Ecto neural progenitor cell (in vitro differentiated cells): Measurements from ENCODE around the gene ITPKA.
"Not testable (repeated sequence)": the region's sequence is repeated elsewhere in the genome, so short reads cannot be mapped to it uniquely, and the experiment has no call there.

Experiments
- DNase-seq: peaks from one replicate; pipeline ENCODE4 v3.0.0-alpha.2; 2018; ENCODE audit warnings: low spot score

ITPKA gene

GRCh38 chr15:41493205-41493901 lies at the start of gene ITPKA:
TSS of gene ITPKA (plus strand) at chr15:41493874. CDS start at chr15:41493928, 54 bp downstream.
- DNase-seq, result peak; percentile 83

DNA sequence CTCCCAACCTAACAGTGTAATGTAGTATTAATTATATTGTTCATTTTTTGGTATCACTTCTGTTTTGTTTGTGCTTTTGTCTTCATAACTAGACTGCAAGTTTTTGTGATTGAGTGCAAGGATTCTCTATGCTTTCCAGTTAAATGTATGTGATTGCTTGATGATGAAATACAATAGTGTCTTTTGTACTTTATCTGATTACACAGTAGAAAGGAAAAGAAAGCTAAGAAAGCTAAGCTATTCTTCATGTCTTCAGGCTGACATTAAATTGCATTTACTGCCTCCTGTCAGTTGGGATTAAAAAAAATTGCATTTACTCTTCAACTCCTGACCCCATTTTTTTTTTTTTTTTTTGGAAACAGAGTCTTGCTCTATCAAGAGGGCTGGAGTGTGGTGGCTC lies 48.3 kb upstream of the ITPKA start:
- DNase-seq, result no peak

- no peak for DNase-seq
Measured at GRCh38 chr15:41462084-41462795, 31.4 kb upstream of the ITPKA start.

DNA sequence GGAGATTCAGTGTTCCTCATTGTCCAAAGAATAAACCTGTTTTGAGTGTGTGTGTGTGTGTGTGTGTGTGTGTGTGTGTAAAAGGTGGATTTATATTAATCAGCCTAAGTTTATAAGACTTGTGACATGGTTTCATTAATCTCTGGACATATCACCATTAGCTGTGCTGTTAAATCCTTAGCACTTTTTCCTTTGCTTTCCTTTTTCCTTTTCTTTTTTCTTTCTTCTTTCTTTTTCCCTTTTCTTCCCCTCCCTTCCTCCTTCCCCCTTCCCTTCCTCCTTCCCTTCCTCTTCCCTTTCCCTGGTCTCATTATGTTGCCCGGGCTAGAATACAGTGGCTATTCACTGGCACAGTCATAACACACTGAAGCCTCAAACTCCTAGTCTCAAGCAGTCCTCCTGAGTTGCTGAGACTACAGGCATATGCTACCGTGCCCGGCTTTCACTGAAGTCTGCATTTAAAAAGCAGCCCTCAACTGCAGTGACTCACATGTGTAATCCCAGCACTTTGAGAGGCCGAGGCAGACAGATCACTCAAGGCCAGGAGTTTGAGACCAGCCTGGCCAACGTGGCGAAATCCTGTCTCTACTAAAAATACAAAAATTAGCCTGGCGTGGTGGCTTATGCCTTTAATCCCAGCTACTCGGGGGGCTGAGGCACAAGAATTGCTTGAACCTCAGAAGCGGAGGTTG lies 28.6 kb upstream of the ITPKA start:
- DNase-seq, result no peak

GRCh38 chr15:41465822-41466421 lies 27.8 kb upstream of the ITPKA start:
- no peak for DNase-seq

DNA sequence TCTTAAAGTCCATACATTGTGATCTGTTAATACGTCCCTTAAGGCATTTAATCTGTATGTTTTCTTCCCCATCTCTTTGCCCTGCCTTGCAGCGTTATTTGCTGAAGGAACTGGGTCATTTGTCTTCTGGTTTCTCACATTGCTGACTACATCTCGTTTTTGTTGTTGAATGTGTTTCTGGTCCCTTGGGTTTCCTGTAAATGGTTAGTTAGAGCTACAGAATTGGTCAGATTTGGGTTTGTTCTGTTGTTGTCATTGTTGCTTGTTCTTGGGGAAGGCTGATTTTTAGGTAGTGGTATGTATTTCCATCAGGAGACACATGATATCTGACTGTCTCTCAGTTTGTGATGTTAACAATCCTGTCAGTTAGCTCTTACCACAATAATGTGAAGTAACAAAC lies 27.0 kb upstream of the ITPKA start:
- DNase-seq, result no peak

- DNase-seq, result not testable (repeated sequence)
Measured at GRCh38 chr15:41469644-41470043, 24.0 kb upstream of the ITPKA start.

- DNase-seq, result no peak
Measured at GRCh38 chr15:41473418-41473817, 20.3 kb upstream of the ITPKA start.

- no peak for DNase-seq
Measured at GRCh38 chr15:41474436-41474835, 19.2 kb upstream of the ITPKA start.

- DNase-seq, result no peak
Measured at GRCh38 chr15:41474941-41475340, 18.7 kb upstream of the ITPKA start.

GRCh38 chr15:41476416-41477048 lies 17.1 kb upstream of the ITPKA start:
- no peak for DNase-seq

DNA sequence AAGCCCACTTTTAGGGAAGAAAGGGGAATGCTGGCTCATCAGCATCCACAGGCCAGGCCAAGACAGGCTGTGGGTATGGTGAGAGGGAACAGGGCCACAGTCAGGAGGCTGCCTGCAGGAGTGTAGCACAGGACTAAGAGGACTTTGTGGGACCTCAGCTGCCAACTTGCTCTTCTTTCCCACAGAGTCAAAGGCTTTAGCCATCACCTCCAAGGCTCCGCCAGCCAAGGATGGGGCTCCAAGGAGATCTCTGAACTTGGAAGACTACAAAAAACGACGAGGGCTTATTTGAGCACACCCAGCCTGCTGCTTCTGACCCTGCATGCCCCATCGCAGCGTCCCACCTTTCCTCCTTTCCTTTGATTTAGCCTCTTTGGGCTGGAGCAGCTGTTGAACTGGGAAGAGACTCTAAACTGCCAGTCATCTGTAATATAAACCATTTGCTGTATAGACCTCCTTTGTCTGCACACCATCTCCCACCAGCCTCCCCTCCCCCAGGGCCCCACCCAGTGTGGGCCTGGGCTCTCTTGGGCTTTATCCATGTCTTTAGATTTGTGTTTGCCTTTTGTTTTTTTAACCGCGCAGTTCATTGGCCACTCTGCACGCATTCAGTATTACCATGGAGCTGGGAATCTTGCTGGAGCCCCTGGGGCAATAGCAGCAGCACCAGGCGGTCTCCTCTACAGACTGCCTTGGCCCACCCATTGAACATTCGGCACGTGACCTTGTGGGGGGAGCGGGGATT lies 13.1 kb upstream of the ITPKA start:
- no peak for DNase-seq

- no peak for DNase-seq
Measured at GRCh38 chr15:41482110-41482877, 11.4 kb upstream of the ITPKA start.

GRCh38 chr15:41483115-41483514 lies 10.6 kb upstream of the ITPKA start:
- no peak for DNase-seq

DNA sequence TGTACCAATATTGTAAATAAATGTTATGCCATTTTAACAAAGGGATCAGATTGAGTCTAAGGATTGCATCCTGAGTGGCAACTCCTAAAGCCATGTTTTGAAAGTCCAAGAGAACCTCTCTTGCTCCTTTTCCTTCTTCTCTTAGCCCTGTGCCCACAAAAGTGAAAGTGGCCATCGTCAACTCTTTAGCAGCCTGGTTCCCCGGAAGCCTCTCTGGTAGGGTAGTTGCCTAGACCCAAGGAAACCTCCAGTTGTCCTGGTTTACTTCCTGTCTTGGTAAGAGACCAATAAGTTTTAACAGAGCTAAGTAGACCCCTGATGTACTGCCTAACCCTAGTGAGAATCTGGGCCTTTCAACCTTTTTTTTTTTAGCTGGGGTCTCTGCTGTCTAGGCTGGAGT lies 10.2 kb upstream of the ITPKA start:
- no peak for DNase-seq

DNA sequence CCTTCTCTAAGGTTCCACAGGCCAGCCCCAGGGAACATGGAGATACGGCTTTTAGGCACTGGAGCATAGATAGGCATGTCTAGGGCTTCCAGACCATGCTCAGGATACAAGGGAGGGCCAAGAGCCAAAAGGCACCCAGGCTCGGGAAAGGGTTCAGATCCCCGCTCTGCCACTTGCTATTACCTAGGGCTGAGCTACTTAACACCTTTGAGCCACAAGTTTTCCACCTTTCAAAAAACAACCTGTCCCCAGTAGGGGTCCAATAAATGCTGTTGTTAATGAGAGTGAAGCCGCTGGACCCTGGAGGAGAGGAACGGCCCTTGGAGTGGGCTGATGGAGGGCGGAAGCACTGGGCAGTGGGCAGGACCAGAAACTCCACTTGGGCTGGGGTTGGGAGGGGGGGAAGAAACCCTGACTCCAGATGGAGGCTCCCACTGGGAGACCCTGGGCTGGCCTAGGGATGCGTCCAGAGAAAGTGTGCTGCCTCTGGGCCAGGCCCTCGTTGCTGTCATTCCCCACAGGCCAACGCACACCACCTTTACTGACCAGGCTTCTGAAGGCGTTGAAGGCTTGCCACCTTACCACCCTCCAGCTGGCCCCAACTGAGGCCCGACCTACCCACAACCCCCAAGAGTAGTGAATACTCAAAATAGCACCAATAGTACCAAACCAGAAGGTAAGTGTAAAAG lies 8.6 kb upstream of the ITPKA start:
- no peak for DNase-seq

DNA sequence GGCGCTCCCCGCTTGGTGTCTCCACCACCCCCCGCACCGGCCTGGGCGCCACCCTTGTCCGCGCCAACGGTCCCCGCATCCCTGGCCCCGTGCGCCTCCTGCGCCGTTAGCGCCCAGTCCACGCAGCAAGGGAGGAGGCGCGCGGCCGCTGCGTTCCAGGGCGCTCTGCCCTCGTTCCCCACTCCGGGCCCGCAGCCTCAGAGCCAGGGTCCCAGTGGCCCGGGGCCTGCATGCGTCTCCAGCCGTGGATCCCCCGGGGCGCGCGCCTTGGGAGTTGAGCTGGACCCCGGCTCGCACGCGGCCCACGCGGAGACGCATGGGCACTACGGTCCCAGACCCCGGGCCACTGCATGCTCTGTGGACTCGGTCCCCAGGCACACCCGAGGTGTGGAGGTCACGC lies 7.4 kb upstream of the ITPKA start:
- DNase-seq, result no peak

GRCh38 chr15:41487381-41487780 lies 6.3 kb upstream of the ITPKA start:
- no peak for DNase-seq

DNA sequence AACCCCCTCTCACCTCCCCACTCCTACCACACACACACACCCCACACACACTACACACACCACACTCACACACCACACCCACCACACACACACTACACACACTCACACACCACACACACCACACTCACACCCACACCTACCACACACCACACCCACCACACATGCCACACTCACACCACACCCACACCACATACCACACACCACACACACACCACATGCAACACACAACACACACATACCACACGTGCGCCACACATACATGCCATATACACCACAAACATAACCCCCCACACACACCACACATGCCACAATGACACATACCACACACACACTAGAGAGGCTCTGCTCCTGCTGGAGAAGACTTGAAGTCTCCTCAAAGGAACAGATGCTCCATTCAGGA lies 5.9 kb upstream of the ITPKA start:
- no peak for DNase-seq

DNA sequence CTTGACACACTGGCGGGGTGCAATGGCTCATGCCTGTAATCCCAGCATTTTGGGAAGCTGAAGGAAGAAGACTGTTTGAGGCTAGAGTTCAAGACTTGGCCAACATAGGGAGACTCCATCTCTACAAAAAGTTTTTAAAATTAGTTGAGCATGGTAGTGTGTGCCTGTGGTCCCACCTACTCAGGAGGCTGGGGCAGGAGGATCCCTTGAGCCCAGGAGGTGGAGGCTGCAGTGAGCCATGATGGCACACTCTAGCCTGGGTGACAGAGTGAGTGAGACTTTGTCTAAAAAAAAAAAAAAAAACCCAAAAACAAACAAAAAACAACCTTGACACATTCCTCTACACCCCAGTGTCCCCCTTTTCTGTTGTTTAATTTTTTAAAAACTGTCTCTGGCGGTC lies 4.0 kb upstream of the ITPKA start:
- DNase-seq, result no peak
